ENCODE data around the gene LNX2.

The LNX2 gene

DNA sequence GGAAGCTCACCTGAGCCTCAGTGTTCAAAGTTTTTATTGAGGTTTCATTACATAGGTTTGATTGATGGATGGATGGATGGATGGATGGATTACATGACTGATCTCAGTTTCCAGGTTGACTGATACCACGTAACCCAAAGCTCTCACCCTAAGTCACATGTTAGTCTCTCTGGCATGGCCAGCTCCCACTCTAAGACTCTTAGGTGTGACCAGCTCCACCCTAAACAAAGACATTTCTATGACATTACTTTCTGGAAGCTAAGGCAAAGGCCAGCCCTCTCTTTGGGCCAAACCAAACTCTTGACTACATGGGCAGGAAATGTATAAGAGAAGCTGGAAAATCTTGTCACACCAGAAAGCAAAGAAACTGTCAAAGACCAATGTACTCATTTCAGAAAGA is 30.0 kb upstream of the LNX2 start:
- DNase-seq (ENCODE audit: low spot score) = no peak
- no peak for TF ChIP-seq CTCF (IDR thresholded peaks at IDR 0.05; ENCODE audit: extremely low read depth, missing control alignments)

GRCh38 chr13:27644302-27644701 is 24.0 kb upstream of the LNX2 start:
- no peak for DNase-seq (ENCODE audit: low spot score)

GRCh38 chr13:27643334-27644132 is 23.2 kb upstream of the LNX2 start:
- DNase-seq (ENCODE audit: low spot score) = no peak
- no peak for TF ChIP-seq CTCF (IDR thresholded peaks at IDR 0.05; ENCODE audit: extremely low read depth, missing control alignments)

More at GRCh38 chr13:27644302-27644701, 24.0 kb upstream of the LNX2 start:
- no peak for TF ChIP-seq CTCF (IDR thresholded peaks at IDR 0.05; ENCODE audit: extremely low read depth, missing control alignments)

- no peak for TF ChIP-seq CTCF (IDR thresholded peaks at IDR 0.05; ENCODE audit: extremely low read depth, missing control alignments)
These were observed 21.6 kb upstream of the LNX2 start for GRCh38 chr13:27641711-27642502.

GRCh38 chr13:27639186-27639585 is 18.9 kb upstream of the LNX2 start:
- no peak for DNase-seq (ENCODE audit: low spot score)
- no peak for TF ChIP-seq CTCF (IDR thresholded peaks at IDR 0.05; ENCODE audit: extremely low read depth, missing control alignments)

More at GRCh38 chr13:27641711-27642502, 21.6 kb upstream of the LNX2 start:
- no peak for DNase-seq (ENCODE audit: low spot score)

DNA sequence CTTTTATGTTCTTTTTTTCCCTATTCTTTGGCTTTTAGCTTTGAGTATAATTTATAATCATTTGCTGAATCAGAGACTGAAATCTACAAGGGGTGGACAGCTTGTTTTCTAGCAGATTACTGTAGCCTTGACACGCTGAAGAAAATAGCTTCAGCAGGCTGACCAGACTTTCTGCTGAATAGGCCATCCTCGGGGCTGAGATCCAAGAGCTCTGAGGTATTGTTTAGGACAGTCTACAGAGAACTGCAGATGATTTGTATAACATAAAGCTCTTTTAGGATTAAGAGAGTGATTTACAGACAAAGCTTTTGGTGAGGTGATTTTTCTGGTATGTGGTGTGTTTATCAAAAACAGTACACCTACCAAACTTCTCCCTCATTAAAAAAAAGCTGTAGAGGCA is 18.2 kb upstream of the LNX2 start:
- TF ChIP-seq CTCF (IDR thresholded peaks at IDR 0.05; ENCODE audit: extremely low read depth, missing control alignments) = no peak
- DNase-seq (ENCODE audit: low spot score) = no peak

GRCh38 chr13:27638001-27638400 is 17.7 kb upstream of the LNX2 start:
- no peak for DNase-seq (ENCODE audit: low spot score)
- no peak for TF ChIP-seq CTCF (IDR thresholded peaks at IDR 0.05; ENCODE audit: extremely low read depth, missing control alignments)
